Stomach (tissue), 4 donors: ENCODE measurements around the gene ARHGAP25.

ENCODE experiments used
- CTCF ChIP-seq, 7 experiments: fragments of 450-650 bp in 4 of 7; fragments of 200-600 bp in 3 of 7; sonication (generic) in 3 of 7; IDR thresholded peaks; one replicate each; pipeline ENCODE4 v1.5.1; 2016 to 2019; ENCODE audit warnings: antibody characterized with exemption in 7 of 7, control low read depth in 2 of 7, mild to moderate bottlenecking in 1 of 7
- EP300 ChIP-seq: sonication (generic); formaldehyde crosslinking; IDR thresholded peaks from one replicate; pipeline ENCODE4 v1.6.1; 2017; ENCODE audit warnings: antibody characterized with exemption
- POLR2A ChIP-seq, 4 donors: fragments of 450-650 bp; IDR thresholded peaks; one replicate each; pipeline ENCODE4 v1.6.1; 2016; ENCODE audit warnings: antibody characterized with exemption in 4 of 4, control low read depth in 2 of 4, mild to moderate bottlenecking in 1 of 4, moderate library complexity in 1 of 4
- POLR2AphosphoS5 ChIP-seq, 3 donors: sonication (generic); formaldehyde crosslinking; IDR thresholded peaks; one replicate each; pipeline ENCODE4 v1.6.1; 2016; ENCODE audit warnings: antibody characterized with exemption in 3 of 3

- no peak for TF ChIP-seq POLR2A (IDR thresholded peaks at IDR 0.05)
- no peak for TF ChIP-seq CTCF (IDR thresholded peaks at IDR 0.05)
- TF ChIP-seq EP300: no peak
- no peak for TF ChIP-seq POLR2AphosphoS5 (IDR thresholded peaks at IDR 0.05)
Observed at GRCh38 chr2:68737711-68738110, 3.1 kb downstream of the ARHGAP25 start.
